NCI-H774 (cell line): ENCODE measurements around the gene NUP133.
A peak's percentile ranks its signal among the peaks of the same experiment; 100 is the strongest.
"Not testable (repeated sequence)": the region's sequence is repeated elsewhere in the genome, so short reads cannot be mapped to it uniquely, and the experiment has no call there.

ENCODE experiments used
- DNase-seq: peaks from one replicate; lab custom pipeline; 2025; lab: John Stamatoyannopoulos, UW

Gene NUP133

GRCh38 chr1:229507951-229508822, at the start of gene NUP133:
Gene NUP133, minus strand, starts transcription at chr1:229508341. Its CDS starts 92 bp downstream, at chr1:229508249.
- peak; percentile 98 for DNase-seq

DNA sequence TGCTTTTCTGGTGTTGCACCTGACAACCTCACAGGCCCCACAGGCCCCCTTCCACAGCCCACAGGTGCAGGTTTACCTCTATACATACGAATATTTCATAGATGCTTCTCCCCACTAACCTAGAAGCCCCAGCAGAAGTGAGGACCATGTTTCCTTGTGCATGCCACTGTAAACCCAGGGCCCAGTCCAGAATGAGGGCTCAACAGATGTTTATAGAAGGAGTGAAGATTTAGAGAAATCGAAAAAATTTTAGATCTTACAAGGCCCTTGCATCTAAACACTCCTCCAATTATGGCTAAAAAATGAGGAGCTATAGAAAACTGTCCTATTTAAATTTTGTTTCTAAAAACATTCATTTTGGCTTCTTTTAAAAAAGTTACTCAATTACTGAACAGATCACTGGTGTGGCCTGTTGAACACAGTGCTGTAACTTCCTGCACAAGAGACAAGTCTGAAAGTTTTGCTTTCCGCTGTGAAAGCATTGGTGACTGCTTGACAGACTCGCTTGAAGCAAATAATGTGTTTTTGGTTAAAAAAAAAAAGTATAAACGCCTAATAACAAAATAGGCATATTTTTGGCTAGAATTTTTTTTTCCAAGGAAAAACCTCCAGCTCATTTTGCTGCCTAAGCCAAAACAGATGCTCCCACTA, 49.2 kb upstream of the NUP133 start:
- no peak for DNase-seq

DNA sequence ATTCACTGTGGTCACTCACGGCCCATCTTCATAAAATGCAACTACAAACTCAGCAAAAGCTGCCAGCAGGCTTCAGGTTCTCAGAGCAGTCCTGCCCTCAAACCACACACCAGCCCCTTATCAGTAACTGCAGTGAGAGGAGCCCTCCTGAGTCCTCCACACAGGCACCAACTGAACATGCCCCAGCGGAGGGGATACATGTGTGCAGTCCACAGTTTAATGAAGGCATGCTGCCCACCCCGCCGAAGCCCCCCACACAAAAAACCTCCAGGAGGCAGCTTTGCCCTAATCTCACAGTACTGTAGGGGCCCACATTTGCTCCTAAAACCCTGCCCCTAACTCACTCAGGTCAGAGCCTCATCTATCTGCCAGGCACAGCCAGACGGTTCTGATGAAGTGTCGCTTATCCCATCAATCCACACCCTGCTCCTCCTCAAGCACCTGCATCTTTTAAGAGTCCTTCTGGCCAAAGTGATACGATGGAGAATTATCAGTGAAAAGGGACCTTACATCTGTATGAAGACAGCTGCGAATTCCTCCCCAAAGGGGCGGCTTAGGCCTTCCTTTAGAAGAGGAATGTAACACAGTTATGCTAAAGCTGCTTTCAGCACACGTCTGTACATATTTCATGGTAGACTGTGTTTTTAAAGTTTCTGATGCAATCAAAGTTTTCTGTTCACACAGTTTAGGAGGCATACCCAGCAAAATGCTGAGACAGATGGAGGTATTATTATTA, 46.9 kb upstream of the NUP133 start:
- DNase-seq, result no peak

- DNase-seq, result no peak
These were observed 45.5 kb upstream of the NUP133 start for GRCh38 chr1:229553621-229554130.

DNA sequence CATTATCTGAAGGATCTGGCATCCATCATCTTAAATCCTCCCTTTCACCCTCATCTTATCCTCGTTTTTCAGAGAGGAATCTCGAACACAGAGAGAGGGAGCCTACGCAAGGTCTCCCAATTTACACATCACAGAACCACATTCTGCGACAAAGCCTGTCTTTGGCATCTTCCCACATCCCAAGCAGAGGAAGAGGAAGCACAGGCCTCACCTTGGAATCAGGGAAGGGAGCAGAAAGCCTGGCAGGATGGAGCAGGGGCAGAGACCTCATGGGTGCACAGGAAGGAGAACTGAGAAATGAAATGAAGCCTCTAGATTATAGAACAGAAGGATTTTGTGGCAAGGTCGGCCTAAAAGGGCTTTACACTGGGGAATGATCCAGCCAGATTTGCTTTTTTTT, 44.6 kb upstream of the NUP133 start:
- DNase-seq, result no peak

- no peak for DNase-seq
These were observed 42.8 kb upstream of the NUP133 start for GRCh38 chr1:229550812-229551567.

GRCh38 chr1:229547542-229547941, 39.4 kb upstream of the NUP133 start:
- no peak for DNase-seq

DNA sequence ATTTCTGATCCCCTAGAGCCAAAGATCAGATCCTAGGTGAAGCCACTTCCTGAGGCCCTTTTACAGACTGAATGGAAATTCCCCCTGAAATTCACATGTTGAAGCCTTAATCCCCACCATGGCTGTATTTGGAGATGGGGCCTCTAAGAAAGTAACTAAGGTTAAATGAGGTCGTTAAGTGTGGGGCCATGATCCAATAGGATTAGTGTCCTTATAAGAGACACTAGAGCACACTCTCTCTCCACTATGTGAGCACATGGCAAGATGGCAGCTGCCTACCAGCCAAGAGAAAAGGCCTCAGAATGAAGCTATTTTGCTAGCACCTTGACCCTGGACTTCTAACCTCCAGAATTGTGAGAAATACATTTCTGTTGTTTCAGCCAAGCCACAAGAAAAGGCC, 36.4 kb upstream of the NUP133 start:
- no peak for DNase-seq

DNA sequence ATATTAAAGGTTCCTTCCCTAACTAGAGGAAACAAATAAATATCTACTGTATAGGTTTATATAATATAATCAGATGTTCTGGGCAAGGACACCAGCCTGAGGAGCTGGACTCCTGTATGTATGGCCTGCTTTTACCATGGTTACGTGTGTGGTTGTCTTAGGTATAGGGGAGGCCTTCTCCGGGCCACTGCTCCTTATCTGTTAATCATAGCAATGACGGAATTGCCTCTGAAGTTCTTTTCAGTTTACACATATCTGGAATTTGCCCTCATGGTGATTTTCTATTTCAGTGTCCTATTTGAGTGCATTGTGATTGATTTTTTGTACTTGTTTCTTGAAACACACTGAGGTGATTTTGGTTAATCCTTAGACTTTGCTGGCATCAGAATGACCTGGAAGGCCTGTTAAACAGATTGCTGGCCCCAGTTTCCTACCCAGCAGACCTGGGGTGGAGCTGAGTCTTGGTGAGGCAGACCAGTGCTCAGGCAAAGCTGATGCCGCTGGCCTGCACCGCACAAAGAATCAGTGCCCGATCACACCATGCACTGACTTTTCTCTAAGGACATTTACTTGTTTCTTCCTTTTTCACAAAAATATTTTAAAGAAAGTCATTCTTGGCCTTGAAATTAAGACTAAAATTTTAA, 31.8 kb upstream of the NUP133 start:
- DNase-seq, result no peak

DNA sequence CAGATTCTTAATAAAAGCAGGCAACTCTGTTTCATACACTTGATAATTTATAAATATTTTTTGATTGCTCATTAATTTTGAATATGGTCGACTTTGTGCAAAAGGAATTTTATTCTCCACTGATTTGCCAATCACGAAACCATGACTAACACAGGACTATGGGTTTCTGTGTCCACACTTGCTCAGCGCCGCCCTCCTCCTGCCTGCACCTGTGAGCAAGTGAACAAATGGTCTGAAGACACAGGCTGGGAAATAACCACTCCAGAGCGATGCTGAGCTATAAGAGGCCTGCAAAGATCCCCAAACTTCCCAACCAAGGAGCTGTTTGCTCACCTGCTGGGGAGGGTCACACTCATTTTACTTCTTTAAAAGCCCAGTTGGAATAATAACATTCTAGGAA, 30.8 kb upstream of the NUP133 start:
- DNase-seq, result no peak

GRCh38 chr1:229537894-229538293, 29.8 kb upstream of the NUP133 start:
- no peak for DNase-seq

- peak; percentile 9 for DNase-seq
These were observed 28.8 kb upstream of the NUP133 start for GRCh38 chr1:229536982-229537381.

DNA sequence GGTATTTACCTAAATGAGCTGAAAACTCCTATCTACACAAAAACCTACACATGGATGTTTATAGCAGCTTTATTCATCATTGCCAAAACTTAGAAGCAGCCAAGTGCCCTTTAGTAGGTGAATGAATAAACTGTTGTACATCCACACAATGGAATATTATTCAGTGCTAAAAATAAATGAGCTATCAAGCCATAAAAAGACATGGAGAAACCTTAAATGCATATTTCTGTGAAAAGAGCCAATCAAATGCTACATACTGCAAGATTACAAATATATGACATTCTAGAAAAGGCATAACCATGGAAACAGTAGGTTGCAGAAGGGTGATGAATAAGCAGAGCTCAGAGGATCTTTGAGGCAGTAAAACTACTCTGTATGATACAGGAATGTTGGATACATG, 27.1 kb upstream of the NUP133 start:
- no peak for DNase-seq

DNA sequence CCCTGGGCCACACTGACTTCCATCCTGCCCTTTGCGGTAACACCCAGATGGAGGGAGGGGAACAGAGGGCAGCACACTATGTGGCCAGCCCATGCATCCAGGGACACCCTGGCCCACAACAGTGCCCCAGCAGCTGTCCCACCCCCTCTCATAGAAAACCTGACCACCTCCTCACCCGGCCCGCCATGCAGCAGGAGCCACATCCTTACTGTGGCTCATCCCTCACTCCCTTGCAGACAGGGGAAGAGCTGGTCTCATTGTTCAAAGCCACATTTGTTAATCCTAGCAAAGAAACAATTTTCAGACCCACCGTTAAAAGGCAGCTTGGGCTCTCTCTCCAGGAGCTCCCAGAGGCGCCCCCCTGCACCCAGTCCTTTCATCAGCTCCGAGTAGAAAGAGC, 23.2 kb upstream of the NUP133 start:
- no peak for DNase-seq

DNA sequence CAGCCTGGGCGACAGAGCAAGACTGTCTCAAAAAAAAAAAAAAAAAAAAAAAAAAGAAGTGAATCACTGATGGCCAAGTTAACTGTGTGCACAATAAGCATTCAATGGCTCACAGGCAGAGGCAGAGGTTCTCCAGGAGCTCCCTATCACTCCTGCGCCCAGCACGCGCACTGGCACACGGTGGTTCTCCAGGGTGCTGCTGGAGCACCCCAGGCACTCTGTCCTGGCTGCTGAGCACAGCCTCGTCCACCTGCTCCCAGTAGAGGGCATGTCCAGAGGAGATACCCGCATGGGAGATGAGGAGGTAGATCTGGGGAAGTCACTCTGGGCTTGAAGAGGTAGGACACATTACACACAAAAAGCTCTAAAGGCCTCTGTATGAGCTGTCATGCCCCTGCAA, 21.5 kb upstream of the NUP133 start:
- DNase-seq, result no peak

GRCh38 chr1:229526695-229527094, 18.6 kb upstream of the NUP133 start:
- no peak for DNase-seq

DNA sequence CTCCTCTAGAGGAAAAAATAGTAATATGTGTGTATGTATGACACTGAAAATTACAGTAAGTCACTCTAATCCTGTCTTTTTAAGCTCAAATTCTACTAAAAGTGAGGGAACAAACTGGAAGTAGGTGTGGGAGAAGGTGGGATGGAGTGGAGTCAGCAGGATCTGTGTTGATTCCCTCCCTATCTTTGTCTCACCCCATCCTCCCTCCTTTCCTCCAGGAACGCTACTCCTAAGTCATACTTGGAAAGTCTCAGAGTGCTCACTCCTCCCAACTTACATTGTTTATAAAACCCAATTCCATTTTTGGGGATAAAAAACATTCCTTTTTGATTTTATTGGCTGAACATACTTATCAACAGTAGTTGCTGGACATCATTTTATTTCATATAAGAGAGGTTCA, 14.9 kb upstream of the NUP133 start:
- no peak for DNase-seq

- DNase-seq, result peak; percentile 56
These were observed 6.6 kb upstream of the NUP133 start for GRCh38 chr1:229514578-229515275.

DNA sequence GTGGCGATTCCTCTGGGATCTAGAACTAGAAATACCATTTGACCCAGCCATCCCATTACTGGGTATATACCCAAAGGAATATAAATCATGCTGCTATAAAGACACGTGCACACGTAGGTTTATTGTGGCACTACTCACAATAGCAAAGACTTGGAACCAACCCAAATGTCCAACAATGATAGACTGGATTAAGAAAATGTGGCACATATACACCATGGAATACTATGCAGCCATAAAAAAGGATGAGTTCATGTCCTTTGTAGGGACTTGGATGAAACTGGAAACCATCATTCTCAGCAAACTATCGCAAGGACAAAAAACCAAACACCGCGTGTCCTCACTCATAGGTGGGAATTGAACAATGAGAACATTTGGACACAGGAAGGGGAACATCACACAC, 3.5 kb upstream of the NUP133 start:
- not testable (repeated sequence) for DNase-seq

GRCh38 chr1:229511201-229511600, 3.1 kb upstream of the NUP133 start:
- not testable (repeated sequence) for DNase-seq

- no peak for DNase-seq
These were observed 1.4 kb upstream of the NUP133 start for GRCh38 chr1:229509576-229509975.
